Right atrium auricular region (tissue), 2 donors: ENCODE results near the gene IRS2. TPM values are rescaled to one million over a fixed set of nuclear protein-coding genes. Genes with fewer than 3 reads are reported as not detected.

Experiments
- DNase-seq: peaks from one replicate; pipeline ENCODE4 v3.0.0-alpha.2; 2019; ENCODE audit warnings: low spot score
- H3K27ac ChIP-seq, 2 donors: fragments of 200-600 bp; sonication (generic); 1 replicate in 1 of 2; 2 replicates in 1 of 2; pipeline ENCODE4 v1.5.1; 2016 to 2019
- H3K27me3 ChIP-seq, 2 donors: fragments of 200-600 bp; sonication (generic); one replicate each; pipeline versions ENCODE4 v1.5.1 to v1.6.0; 2017 to 2019
- H3K36me3 ChIP-seq: fragments of 200-600 bp; sonication (generic); one replicate; pipeline ENCODE4 v1.5.1; 2016
- H3K4me1 ChIP-seq, 2 donors: fragments of 200-600 bp; sonication (generic); one replicate each; pipeline versions ENCODE4 v1.5.1 to v1.6.0; 2017 to 2019
- H3K4me3 ChIP-seq, 2 donors: fragments of 200-600 bp; sonication (generic); 1 replicate in 1 of 2; 2 replicates in 1 of 2; pipeline ENCODE4 v1.5.1; 2017 to 2019; ENCODE audit warnings: mild to moderate bottlenecking in 1 of 2, moderate library complexity in 1 of 2
- H3K9me3 ChIP-seq, 2 donors: fragments of 200-600 bp; sonication (generic); one replicate each; pipeline ENCODE4 v1.5.1; 2019
- CTCF ChIP-seq, 2 donors: fragments of 200-600 bp; sonication (generic); IDR thresholded peaks; one replicate each; pipeline ENCODE4 v1.5.1; 2019; ENCODE audit warnings: antibody characterized with exemption in 2 of 2
- total RNA-seq, 2 donors: library from RNA; depleted of rRNA; stranded (reverse); fragments of >200 nt; gene quantifications; one replicate each; pipeline ENCODE4 v1.1.0, GENCODE V29; 2016

Gene IRS2
- total RNA-seq, 2 donors from 2014 or later, result 21.2 to 57.6 TPM

DNA sequence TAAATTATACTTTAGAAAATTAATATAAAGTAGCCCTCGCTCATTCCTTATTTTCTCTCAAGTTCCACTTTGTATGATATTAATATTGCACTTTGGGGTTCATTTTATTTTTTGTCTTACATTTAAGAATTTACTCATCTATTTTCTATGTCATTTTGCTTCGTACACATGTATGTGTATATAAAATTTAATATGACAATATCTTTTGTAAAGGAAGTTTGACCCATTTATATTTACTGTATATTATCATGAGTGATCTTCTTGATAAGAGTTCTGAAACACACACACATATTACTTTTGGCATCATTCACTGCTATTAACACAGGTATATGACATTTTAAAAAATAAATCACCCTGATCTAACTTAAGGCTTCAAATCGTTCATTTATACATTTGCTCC, 83.1 kb downstream of the IRS2 start:
- H3K27ac ChIP-seq, result no peak overlapping the region
- no peaks in the 10 kb centered on the region for H3K4me1 ChIP-seq
- H3K27me3 ChIP-seq, result no peaks in the 10 kb centered on the region
- no peaks in the 10 kb centered on the region for H3K36me3 ChIP-seq
- TF ChIP-seq CTCF (IDR thresholded peaks at IDR 0.05), result no peak
- no peak for DNase-seq
- H3K4me3 ChIP-seq, result no peak overlapping the region
- no peaks in the 10 kb centered on the region for H3K9me3 ChIP-seq
